ENCODE data around the gene PRKN.

Gene PRKN

DNA sequence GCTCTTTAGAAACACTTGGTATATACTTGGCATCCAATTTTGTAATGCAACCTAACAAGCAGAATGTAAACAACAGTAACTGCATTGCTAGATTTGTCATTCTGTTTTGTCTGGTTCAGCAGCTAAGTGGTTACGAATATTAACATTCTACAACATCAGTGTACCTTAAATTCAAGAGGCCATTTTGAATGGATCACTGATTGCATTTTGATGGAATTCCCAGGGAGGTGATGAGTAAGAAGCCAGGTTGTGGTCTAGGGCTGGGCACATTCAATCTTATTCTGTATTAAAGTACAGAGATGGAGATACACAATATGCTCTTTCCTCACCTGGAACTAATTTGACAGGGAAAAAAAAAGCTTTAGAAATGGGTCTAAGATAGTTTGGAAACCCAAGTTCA is 483.5 kb downstream of the PRKN start:
- DNase-seq (ENCODE audit: low read depth, low spot score): no peak

DNA sequence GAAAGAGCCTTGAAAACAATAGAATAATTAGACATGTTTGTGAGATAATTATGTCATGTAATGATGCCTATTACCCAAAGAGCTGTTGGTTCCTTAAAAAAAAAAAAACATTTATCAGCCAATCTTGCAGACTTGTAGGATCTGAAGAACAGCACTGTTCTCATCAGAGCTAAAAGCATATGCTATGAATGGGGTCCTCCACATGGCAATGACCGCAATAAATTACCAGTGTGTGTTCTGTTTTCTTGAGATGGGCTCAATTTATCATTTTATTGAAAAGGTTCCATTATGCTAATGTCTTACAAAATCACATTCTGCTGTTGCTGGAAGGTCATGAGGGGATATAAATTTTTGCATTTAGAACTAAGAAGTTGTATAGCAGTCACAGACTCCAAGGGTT is 484.7 kb downstream of the PRKN start:
- no peak for DNase-seq (ENCODE audit: low read depth, low spot score)

DNA sequence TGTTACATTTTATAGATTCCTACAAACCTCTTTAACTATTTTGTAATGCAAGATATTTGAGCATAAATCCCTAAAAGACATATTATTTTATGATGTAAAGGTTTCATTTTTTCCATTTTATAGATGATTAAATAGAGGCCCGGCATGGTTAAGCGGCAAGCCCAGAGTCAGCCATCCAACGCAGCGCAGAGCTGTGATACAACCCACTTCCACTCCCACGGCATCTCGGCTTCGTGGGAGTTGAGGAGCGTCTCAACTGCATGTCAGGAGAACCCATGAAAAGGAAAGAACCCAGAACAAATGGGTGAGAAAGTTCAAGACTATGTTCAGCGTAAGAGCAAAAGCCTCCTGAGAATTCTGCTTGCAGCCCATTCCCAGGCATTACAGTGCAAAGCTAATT is 488.2 kb downstream of the PRKN start:
- DNase-seq (ENCODE audit: low read depth, low spot score): no peak

GRCh38 chr6:162238675-162239074 is 488.9 kb downstream of the PRKN start:
- no peak for DNase-seq (ENCODE audit: low read depth, low spot score)

GRCh38 chr6:162237331-162237730 is 490.2 kb downstream of the PRKN start:
- no peak for DNase-seq (ENCODE audit: low read depth, low spot score)

DNA sequence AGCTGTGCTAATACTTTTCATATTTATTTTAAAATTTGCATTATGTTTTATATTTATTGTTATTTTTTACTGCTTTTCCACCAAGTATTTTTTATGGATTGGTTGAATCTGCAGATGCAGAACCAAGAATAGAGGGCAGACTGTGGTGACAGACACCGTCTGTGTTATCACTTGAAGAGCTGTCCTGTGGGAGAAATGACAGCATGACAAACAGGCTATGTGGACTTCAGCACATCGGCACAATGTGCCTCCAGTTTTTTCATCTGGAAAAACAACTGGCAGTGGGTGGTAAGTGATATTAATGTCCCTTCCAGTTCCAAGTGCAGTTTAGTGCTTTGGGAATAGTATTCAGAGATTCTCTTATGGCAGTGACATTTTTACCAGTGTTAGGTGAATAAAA is 492.9 kb downstream of the PRKN start:
- DNase-seq (ENCODE audit: low read depth, low spot score): no peak

DNA sequence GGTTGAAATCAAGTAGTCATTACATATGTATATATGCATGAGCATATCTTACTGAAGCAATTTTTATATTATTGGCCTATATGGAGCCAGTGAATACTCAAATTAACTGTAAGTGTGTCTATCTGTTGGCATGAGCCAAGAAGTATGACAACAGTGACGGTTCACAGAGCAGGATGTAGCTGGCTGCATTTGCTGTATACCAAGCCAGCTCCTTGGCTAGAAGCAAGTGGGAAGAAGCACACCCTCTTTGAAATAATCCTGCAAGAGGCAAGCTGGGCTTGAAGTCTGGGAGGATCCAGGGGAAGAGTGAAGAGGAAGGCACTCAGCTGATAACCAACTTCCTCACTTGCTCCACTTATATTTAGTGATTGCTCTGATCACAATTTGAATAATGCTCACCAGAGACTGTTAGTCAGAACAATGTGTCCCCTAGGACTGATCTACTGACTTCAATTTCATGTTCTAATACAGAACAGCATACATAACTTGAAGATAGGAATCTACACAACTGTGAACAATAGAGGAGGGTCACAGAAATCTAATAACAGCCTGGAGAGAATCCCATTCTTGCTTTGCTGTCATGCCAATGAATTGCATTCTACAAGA is 497.3 kb downstream of the PRKN start:
- DNase-seq (ENCODE audit: low read depth, low spot score): no peak

- no peak for DNase-seq (ENCODE audit: low read depth, low spot score)
These were observed 498.5 kb downstream of the PRKN start for GRCh38 chr6:162229093-162229492.

- DNase-seq (ENCODE audit: low read depth, low spot score): no peak
These were observed 500.8 kb downstream of the PRKN start for GRCh38 chr6:162226803-162227202.

DNA sequence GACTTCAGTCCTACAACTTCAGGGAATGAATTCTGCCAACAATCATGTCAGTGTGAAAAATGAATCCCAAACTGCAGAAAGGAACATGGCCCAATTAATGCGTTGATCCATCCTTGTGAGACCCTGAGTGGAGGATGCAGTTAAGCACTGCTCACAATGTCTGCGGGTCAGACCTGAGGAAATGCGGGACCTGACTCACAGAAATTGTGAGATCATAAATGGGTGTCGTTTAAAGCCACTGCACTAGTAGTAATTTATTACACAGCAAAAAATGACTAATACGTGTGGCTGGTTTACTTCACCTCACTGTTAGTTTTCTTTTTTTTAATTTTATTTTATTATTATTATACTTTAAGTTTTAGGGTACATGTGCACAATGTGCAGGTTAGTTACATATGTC is 505.0 kb downstream of the PRKN start:
- no peak for DNase-seq (ENCODE audit: low read depth, low spot score)

- DNase-seq (ENCODE audit: low read depth, low spot score): no peak
These were observed 506.7 kb downstream of the PRKN start for GRCh38 chr6:162220876-162221275.

DNA sequence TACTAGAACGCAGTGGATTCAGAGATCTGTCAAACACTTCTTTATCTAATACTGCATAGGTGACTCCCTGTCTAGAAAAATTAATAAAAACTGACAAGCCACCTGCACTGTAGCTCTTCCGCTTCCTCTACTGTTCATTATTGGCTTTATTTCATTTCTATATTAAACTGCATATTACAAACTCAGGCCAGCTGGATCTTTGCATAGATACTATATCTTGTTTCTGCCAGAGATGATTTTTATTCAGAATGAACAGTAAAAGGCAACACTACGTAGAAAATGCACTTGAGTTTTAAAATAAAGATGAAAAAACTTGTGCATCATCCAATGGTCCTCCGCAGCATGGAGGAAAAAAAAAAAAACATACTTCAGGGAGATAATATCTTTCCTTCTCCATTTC is 508.3 kb downstream of the PRKN start:
- no peak for DNase-seq (ENCODE audit: low read depth, low spot score)

DNA sequence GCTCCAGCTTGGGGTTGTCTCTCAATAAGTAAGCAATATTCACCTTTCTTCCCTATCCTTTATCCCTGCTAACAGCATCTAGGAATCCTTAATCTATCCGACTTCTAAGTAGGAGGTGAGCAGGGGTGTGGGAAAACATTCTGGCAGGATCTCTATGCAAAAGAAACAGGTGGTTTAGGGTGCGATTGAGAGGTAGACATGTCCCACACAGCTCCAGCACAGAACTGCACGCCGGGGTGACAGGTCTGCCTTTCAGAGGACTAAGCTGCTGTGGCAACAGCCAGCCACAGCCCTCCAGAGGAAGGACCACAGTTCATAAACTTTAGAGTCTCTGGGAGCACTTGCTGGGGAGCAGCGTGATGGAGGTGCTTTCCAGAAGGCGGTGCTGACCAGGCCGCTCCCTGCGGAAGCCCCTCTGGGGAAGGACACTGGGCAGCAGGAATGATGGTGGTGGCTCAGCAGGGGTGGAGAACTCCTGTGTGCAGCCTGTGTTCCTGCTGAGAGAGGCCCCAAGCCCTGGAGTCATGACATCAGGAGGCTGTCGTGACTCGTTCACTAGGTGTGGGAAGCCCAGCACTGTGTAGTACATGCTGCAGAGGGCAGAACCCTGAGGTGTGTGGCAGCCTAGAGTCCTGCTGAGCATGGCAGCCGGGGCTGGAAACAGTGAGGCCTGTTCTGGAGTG is 509.6 kb downstream of the PRKN start:
- DNase-seq (ENCODE audit: low read depth, low spot score): no peak

DNA sequence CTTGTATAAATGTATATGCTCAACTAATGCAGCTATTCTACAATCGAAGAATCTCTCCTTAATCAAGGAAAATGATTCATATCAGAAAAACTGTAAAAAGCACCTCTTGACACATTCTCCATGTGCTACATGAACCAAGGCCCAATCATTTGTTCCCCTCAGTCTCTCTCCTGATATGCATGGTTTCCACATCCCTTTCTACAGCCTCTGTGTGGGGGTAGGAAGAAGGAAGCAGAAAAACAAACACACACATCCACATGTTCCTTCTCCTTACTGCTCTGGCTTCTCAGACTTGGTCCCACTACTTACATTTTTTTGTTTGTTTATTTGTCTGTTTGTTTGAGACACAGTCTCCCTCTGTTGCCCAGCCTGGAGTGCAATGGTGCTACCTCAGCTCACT is 510.5 kb downstream of the PRKN start:
- DNase-seq (ENCODE audit: low read depth, low spot score): no peak

GRCh38 chr6:162211777-162212176 is 515.8 kb downstream of the PRKN start:
- DNase-seq (ENCODE audit: low read depth, low spot score): no peak

DNA sequence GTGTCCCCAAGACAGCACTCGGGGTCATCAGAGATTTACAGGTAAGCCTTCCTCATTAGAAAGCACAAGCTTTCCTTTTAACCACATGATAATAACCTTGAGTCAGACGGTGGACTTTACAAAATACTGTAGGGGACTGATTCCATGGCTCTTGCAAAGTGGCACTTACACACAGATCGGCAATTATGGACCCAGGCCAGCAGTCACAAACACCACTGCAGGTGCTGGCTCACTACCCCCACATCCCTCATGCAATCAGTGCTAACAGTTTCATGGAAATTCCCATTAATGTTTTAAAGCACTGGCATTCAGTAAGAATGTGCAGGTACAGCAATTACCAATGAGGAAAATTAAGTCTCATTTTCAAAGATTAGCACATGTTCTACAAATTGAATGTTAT is 516.5 kb downstream of the PRKN start:
- no peak for DNase-seq (ENCODE audit: low read depth, low spot score)

GRCh38 chr6:162203287-162203686 is 524.3 kb downstream of the PRKN start:
- DNase-seq (ENCODE audit: low read depth, low spot score): no peak

- DNase-seq (ENCODE audit: low read depth, low spot score): no peak
These were observed 526.4 kb downstream of the PRKN start for GRCh38 chr6:162200945-162201690.

- DNase-seq (ENCODE audit: low read depth, low spot score): no peak
These were observed 527.5 kb downstream of the PRKN start for GRCh38 chr6:162200041-162200440.

- no peak for DNase-seq (ENCODE audit: low read depth, low spot score)
These were observed 528.6 kb downstream of the PRKN start for GRCh38 chr6:162198925-162199324.

DNA sequence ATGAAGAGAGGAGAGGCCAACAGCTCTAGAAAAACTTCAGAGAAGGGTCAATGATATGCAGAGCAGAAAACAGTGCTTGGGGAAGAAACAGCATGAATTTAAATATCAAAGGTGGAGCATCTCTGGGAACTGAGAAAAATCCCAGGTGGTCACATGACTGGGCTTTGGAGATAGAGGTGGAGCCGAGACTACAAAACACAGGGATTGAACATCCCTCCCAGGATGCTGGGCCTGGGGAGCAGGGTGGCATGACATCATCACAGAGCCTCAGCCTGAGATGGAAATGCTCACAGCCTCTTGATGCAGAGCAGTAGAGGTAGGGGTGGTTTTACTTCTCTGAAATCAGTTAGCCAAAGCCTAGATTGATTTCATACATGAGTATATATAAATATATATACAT is 529.5 kb downstream of the PRKN start:
- no peak for DNase-seq (ENCODE audit: low read depth, low spot score)

DNA sequence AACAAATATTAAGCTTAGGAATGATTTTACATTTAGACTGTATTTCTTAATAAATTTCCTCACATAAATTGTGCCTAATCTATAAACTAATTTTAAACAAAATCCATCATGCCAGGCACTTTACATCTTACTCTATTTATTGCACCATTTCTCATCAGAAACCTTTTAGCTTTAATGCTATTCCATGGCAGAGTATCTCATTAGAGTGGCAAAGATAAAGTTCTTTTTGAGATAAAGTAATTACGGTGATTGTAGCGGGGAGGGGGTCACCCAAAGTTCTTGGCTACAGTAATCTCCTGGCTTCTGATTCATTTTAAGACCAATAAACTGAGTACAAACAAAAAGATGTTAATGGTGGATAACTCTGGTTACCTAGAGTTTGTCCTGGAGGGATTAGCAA is 532.1 kb downstream of the PRKN start:
- DNase-seq (ENCODE audit: low read depth, low spot score): no peak

DNA sequence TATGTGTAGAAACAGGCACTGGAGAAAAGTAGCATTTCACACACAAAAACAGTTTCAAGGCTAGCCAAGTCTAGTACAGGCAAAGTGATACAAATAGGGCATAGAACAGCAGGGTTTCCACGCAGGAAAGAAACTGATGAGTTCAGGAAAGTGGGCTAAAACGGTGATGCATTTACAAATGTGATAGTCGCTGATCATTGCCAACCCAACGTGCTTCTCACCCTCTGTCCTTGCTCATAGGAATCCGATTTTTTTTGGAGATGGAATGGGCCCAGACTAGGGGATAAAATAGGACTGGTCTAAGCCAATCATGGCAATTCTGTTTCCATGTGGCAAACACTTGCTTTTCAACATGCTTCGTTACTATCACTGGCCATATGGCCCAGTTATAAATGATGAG is 536.6 kb downstream of the PRKN start:
- no peak for DNase-seq (ENCODE audit: low read depth, low spot score)

All from iPS DF 19.7 (cell line).